Stimulated activated memory B cell treated with anti-CD40 and anti-IgM and Interleukin-4, amounts not matched to agents 10 μg/mL and 1 μg/mL and 100 μg/mL, for 72 hours (primary cell): Measurements from ENCODE around the gene RBMS1.

ENCODE experiments used
- ATAC-seq: fragments of 150-1000 bp; cut with Tn5 transposase; 2 replicates; pipeline ENCODE4 v1.10.0; 2021
- H3K27ac Mint-ChIP-seq: one replicate; pipeline ENCODE4 v1.8.0; 2022; ENCODE audit warnings: mild to moderate bottlenecking, mixed read lengths
- H3K27me3 Mint-ChIP-seq: one replicate; pipeline ENCODE4 v1.8.0; 2022; ENCODE audit warnings: mixed read lengths
- H3K36me3 Mint-ChIP-seq: one replicate; pipeline ENCODE4 v1.8.0; 2022; ENCODE audit warnings: mixed read lengths
- H3K4me1 Mint-ChIP-seq: one replicate; pipeline ENCODE4 v1.8.0; 2022; ENCODE audit warnings: mixed read lengths
- H3K4me3 Mint-ChIP-seq: one replicate; pipeline ENCODE4 v1.8.0; 2022; ENCODE audit warnings: mild to moderate bottlenecking, moderate library complexity, mixed read lengths
- H3K9me3 Mint-ChIP-seq: one replicate; pipeline ENCODE4 v1.8.0; 2022; ENCODE audit warnings: mixed read lengths

The RBMS1 gene

GRCh38 chr2:160253440-160254188, 240.0 kb downstream of the RBMS1 start:
- Mint-ChIP-seq H3K36me3 (no peaks in the 10 kb centered on the region), H3K9me3 (no peaks in the 10 kb centered on the region)

GRCh38 chr2:160252900-160253299, 240.7 kb downstream of the RBMS1 start:
- Mint-ChIP-seq H3K9me3 (no peaks in the 10 kb centered on the region), H3K27me3 (peaks cover 7% of the 10 kb centered on the region), H3K27ac (no peak overlapping the region), H3K4me1 (no peaks in the 10 kb centered on the region), H3K4me3 (no peak overlapping the region), H3K36me3 (no peaks in the 10 kb centered on the region)
- ATAC-seq: no peak

More at GRCh38 chr2:160253440-160254188, 240.0 kb downstream of the RBMS1 start:
- Mint-ChIP-seq H3K4me1 (no peaks in the 10 kb centered on the region), H3K4me3 (no peak overlapping the region), H3K27ac (no peak overlapping the region), H3K27me3 (peaks cover 7% of the 10 kb centered on the region)
- no peak for ATAC-seq

DNA sequence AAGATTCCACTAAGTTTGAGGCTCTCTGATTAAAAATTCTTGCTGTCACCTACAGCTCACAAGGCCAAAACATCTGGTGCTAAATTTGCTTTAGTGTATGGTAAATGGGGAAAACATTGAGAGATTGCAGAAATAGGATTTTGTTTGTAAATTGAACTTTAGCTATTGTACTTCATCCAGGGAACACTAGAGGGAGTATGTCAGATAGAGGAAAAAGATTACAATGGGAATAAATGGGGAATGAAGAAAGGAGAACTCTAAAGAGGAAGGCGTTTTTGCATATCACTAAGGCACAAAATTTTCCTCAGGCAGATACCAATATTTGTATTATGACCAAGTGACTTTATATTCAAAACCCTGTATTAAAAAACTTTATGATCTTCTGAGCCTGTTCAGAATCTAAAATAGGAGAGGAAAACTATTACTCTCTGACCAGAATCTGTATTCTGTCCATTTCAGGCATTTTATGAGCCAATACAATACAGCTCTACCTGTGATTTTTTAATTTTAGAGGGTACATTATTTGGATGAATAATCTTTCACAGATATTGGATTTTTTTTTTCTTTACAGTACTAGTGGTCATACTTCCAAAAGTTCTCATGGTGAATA, 241.2 kb downstream of the RBMS1 start:
- Mint-ChIP-seq H3K4me3 (no peak overlapping the region), H3K4me1 (no peaks in the 10 kb centered on the region), H3K9me3 (no peaks in the 10 kb centered on the region), H3K36me3 (no peaks in the 10 kb centered on the region), H3K27ac (no peak overlapping the region), H3K27me3 (peaks cover 4% of the 10 kb centered on the region)
- no peak for ATAC-seq

DNA sequence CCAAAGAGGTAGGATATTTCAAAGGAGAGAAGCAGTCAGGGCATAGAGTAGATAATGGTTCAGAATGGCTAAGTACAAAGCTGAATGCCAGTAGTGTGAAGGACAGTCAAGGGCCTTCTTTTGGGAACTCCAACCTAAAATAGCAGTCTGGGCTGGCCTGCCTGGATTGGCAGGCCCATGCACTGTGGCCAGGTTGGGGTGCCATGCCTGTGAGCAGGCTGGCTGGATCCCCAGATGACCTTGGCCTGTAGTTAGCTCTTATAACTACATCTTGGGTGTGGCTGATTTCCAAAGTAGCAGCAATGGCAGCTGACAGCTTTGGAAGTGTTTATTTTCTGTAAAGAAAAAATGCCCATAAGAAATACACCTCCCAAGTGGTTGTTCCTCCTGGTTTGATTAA, 242.0 kb downstream of the RBMS1 start:
- ATAC-seq: no peak
- H3K4me1 Mint-ChIP-seq: no peaks in the 10 kb centered on the region
- H3K27ac Mint-ChIP-seq: no peak overlapping the region
- no peaks in the 10 kb centered on the region for H3K9me3 Mint-ChIP-seq
- no peak overlapping the region for H3K4me3 Mint-ChIP-seq
- H3K27me3 Mint-ChIP-seq: no peaks in the 10 kb centered on the region
- H3K36me3 Mint-ChIP-seq: no peaks in the 10 kb centered on the region

GRCh38 chr2:160249876-160250275, 243.7 kb downstream of the RBMS1 start:
- no peaks in the 10 kb centered on the region for H3K27me3 Mint-ChIP-seq
- no peak for ATAC-seq
- no peaks in the 10 kb centered on the region for H3K9me3 Mint-ChIP-seq
- no peak overlapping the region for H3K4me3 Mint-ChIP-seq
- H3K27ac Mint-ChIP-seq: no peak overlapping the region
- H3K4me1 Mint-ChIP-seq: peaks cover 7% of the 10 kb centered on the region
- no peaks in the 10 kb centered on the region for H3K36me3 Mint-ChIP-seq

- Mint-ChIP-seq H3K27ac (no peak overlapping the region), H3K36me3 (no peaks in the 10 kb centered on the region), H3K9me3 (no peaks in the 10 kb centered on the region), H3K4me1 (peaks cover 7% of the 10 kb centered on the region), H3K27me3 (no peaks in the 10 kb centered on the region), H3K4me3 (no peak overlapping the region)
- ATAC-seq: no peak
These were observed 246.1 kb downstream of the RBMS1 start for GRCh38 chr2:160247296-160248035.

DNA sequence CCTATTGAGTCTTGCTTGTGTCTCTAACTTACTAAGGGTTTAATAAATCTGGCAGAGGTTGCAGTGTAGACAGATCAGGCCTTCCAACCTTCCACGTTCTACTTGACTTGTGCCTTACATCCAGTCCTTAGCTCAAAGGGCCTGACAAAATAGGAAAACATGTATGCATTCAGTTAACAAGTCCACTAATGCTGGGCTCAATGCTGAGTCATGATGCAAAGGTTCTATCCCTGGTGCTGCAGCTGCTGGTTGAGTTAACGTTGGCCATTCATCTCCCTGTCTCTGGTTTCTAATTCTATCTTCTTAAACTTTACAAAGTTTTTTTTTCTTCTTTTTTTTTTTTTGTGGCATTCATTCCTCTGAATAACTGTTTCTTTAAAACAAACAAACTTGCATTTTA, 247.3 kb downstream of the RBMS1 start:
- Mint-ChIP-seq H3K36me3 (no peaks in the 10 kb centered on the region), H3K9me3 (no peaks in the 10 kb centered on the region), H3K27me3 (no peaks in the 10 kb centered on the region), H3K4me1 (peaks cover 7% of the 10 kb centered on the region), H3K27ac (no peak overlapping the region), H3K4me3 (no peak overlapping the region)
- ATAC-seq: no peak

DNA sequence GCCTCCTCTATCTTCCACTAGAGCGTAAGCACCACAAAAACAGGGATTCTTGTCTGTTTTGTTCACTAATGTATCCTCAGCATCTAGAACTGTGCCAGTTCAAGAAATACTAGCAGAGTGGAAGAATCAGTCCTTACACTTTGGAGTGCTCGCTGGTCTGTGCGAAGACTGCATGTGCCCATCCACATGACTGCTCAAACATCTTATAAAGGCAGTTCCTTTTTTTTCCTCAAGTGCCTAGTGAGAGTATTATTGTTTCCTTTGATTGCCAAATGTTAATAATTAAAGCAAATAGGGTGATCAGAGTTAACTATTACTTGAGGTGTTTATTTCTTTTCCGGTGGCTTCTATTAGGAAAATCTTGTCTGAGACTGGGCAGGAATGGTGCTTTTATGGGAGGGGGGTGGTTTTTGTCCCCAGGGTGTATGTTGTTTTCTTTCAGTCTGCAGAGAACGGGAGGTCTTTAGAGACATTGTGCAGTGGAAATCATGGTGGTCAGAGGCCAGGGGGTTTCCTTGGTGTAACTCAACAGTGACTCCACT, 247.9 kb downstream of the RBMS1 start:
- Mint-ChIP-seq H3K27ac (no peak overlapping the region), H3K4me1 (peaks cover 7% of the 10 kb centered on the region)
- ATAC-seq: no peak

GRCh38 chr2:160242893-160243564, 250.6 kb downstream of the RBMS1 start:
- Mint-ChIP-seq H3K4me1 (peaks cover 7% of the 10 kb centered on the region), H3K36me3 (no peaks in the 10 kb centered on the region), H3K27me3 (no peaks in the 10 kb centered on the region), H3K27ac (no peak overlapping the region), H3K9me3 (no peaks in the 10 kb centered on the region), H3K4me3 (no peak overlapping the region)
- ATAC-seq: no peak

More for the DNA sequence above, 247.9 kb downstream of the RBMS1 start:
- H3K9me3 Mint-ChIP-seq: no peaks in the 10 kb centered on the region
- H3K4me3 Mint-ChIP-seq: no peak overlapping the region
- H3K27me3 Mint-ChIP-seq: no peaks in the 10 kb centered on the region
- no peaks in the 10 kb centered on the region for H3K36me3 Mint-ChIP-seq

DNA sequence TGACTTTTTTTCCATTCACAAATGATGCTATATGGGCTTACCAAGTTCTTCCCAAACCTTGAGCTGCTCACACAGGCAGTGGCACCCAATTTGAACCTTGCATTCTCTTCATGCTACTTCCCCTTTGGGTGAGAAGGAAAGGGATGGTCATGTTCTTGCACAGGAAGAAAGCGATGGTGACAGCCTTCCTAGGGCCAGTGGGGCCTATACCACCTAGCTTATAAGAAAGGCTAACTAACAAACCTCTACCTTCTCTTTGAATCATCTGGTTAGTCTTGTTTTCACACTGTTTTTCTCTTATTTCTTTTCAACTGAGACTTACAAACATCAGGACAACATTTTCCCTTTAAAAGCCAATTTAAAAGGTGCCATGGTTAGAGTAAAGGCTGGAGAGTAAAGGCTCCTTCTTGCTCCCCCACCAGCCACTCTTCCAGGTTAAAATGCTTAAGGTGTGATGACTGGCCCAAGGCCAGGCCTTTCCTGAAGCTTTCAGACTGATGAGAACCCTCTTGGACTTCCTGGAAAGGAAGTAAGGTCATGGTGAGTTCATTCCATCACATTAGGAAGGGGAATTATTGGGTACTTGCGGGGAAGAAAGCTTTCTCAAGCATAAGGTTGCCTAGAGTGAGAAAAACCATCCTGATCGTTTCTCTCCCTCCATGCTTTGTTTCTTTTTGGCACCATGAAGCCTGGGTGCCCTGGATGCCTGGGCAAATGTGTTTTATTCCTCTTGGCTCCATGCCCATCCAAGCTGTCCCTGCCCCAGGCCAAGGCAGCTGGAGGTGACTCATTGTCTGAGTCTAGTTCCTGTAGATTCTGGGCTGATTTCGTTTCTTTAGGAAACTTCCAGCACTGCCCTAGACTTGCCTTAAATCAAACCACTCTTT, 252.1 kb downstream of the RBMS1 start:
- Mint-ChIP-seq H3K27me3 (no peaks in the 10 kb centered on the region), H3K36me3 (no peaks in the 10 kb centered on the region), H3K27ac (no peak overlapping the region), H3K4me3 (no peak overlapping the region), H3K9me3 (no peaks in the 10 kb centered on the region), H3K4me1 (peaks cover 7% of the 10 kb centered on the region)
- ATAC-seq: no peak

- Mint-ChIP-seq H3K36me3 (no peaks in the 10 kb centered on the region), H3K9me3 (no peaks in the 10 kb centered on the region), H3K27ac (no peak overlapping the region), H3K4me1 (no peaks in the 10 kb centered on the region), H3K4me3 (no peak overlapping the region), H3K27me3 (no peaks in the 10 kb centered on the region)
- no peak for ATAC-seq
These were observed 254.2 kb downstream of the RBMS1 start for GRCh38 chr2:160239436-160239835.

GRCh38 chr2:160238392-160238791, 255.2 kb downstream of the RBMS1 start:
- peaks cover 7% of the 10 kb centered on the region for H3K27me3 Mint-ChIP-seq
- no peak for ATAC-seq
- no peak overlapping the region for H3K27ac Mint-ChIP-seq
- no peaks in the 10 kb centered on the region for H3K9me3 Mint-ChIP-seq
- no peaks in the 10 kb centered on the region for H3K4me1 Mint-ChIP-seq
- H3K36me3 Mint-ChIP-seq: no peaks in the 10 kb centered on the region
- no peak overlapping the region for H3K4me3 Mint-ChIP-seq

GRCh38 chr2:160232905-160233475, 260.6 kb downstream of the RBMS1 start:
- no peak overlapping the region for H3K4me3 Mint-ChIP-seq
- no peaks in the 10 kb centered on the region for H3K4me1 Mint-ChIP-seq
- H3K27me3 Mint-ChIP-seq: peaks cover 24% of the 10 kb centered on the region
- H3K27ac Mint-ChIP-seq: no peak overlapping the region
- ATAC-seq: no peak
- no peaks in the 10 kb centered on the region for H3K36me3 Mint-ChIP-seq
- H3K9me3 Mint-ChIP-seq: no peaks in the 10 kb centered on the region

GRCh38 chr2:160229591-160229990, 264.0 kb downstream of the RBMS1 start:
- no peaks in the 10 kb centered on the region for H3K4me1 Mint-ChIP-seq
- H3K4me3 Mint-ChIP-seq: no peak overlapping the region
- ATAC-seq: no peak
- no peaks in the 10 kb centered on the region for H3K9me3 Mint-ChIP-seq
- H3K27ac Mint-ChIP-seq: no peak overlapping the region
- H3K36me3 Mint-ChIP-seq: no peaks in the 10 kb centered on the region
- peaks cover 35% of the 10 kb centered on the region for H3K27me3 Mint-ChIP-seq
